Activated T-helper 2 cell treated with anti-CD3 and anti-CD28 coated beads, Interferon-gamma antibody, Interleukin-2, Interleukin-4, amounts not matched to agents 10 μg/mL and 5 μg/mL and 100 μg/mL, durations not matched to agents 14 hours and 24 hours and 36 hours (primary cell): ENCODE data around the gene DHRS12. TPM values are rescaled to one million over a fixed set of nuclear protein-coding genes. Genes with fewer than 3 reads are reported as not detected.

Experiments
- DNase-seq: peaks from one replicate; pipeline ENCODE4 v3.0.0; 2021; ENCODE audit warnings: low spot score
- H3K27ac Mint-ChIP-seq: one replicate; pipeline ENCODE4 v1.8.0; 2021; ENCODE audit warnings: mixed read lengths
- H3K27me3 Mint-ChIP-seq: one replicate; pipeline ENCODE4 v1.8.0; 2021; ENCODE audit warnings: low read depth, mixed read lengths
- H3K36me3 Mint-ChIP-seq: one replicate; pipeline ENCODE4 v1.8.0; 2021; ENCODE audit warnings: low read depth, mixed read lengths
- H3K4me1 Mint-ChIP-seq: one replicate; pipeline ENCODE4 v1.8.0; 2021; ENCODE audit warnings: low read depth, mixed read lengths
- H3K4me3 Mint-ChIP-seq: one replicate; pipeline ENCODE4 v1.8.0; 2021; ENCODE audit warnings: low read depth, mild to moderate bottlenecking, moderate library complexity, mixed read lengths
- H3K9me3 Mint-ChIP-seq: one replicate; pipeline ENCODE4 v1.8.0; 2021; ENCODE audit warnings: mixed read lengths
- intact Hi-C: fragments of 100-400 bp; cut with micrococcal nuclease; formaldehyde crosslinking; loops from one replicate; pipeline ENCODE4 v1.15.1; 2023
- total RNA-seq: library from RNA; stranded (reverse); gene quantifications from 2 replicates; pipeline ENCODE4 v1.2.3, GENCODE V29; 2022

Gene DHRS12
- total RNA-seq, 1 donor from 2014 or later: 3.1 TPM

DNA sequence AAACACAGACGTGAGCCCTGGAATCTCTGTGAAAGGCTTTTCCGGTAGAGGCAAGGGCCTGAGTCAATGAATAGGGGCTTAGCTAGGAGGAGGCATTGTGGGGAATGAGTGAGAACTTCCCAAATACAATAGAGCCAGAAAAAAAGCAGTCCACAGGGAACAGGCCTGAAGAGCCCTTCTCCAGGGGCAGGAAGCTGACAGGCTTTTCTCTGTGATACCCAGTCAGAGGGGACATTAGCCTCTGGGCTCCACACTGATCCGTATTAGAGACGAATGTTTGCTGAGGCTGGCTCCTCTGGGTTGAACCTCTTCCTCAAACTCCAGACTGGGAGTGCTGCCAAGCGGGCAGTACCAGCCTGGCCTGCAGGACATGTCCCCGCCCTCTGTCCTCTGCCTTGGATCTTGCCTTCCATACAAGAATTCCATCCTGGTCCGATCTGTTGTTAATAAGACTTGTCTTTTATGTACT lies 2.3 kb downstream of the DHRS12 start:
- Mint-ChIP-seq H3K4me3 (peak overlapping the region; percentile 87), H3K27ac (peak overlapping the region; percentile 98), H3K36me3 (no peaks in the 10 kb centered on the region), H3K4me1 (peaks cover 33% of the 10 kb centered on the region), H3K9me3 (no peaks in the 10 kb centered on the region), H3K27me3 (peaks cover 4% of the 10 kb centered on the region)
- intact Hi-C loops: loop anchor here (2.0 to 10.0 kb wide), 6 partner anchors 63 to 679 kb away; partner anchors contain the start of genes ALG11, ATP7B, CKAP2 and FAM124A
- no peak for DNase-seq

DNA sequence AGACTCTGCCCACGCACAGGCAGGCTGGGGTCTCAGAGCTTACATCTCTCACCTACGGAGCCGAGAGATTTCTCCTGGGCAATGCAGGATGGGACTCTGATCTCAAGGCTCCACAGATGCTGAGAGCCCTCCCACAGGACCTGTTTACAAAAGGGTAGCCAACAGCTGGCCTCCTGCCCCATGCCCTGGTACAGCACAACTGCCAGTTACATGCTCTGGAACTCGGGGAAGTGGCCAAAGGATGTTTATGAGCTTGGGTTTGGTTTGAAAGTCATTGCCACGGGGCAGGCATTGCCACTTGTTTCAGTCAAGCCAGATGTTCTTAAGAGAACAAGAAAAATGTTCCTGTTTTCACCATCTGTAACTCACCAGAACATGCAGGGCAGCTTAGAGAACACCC lies 3.5 kb downstream of the DHRS12 start:
- intact Hi-C loops: loop anchor here (5.0 to 10.0 kb wide), 4 partner anchors 186 to 654 kb away; partner anchors contain the start of genes ALG11, ATP7B, CKAP2 and FAM124A
- peaks cover 33% of the 10 kb centered on the region for H3K4me1 Mint-ChIP-seq
- H3K27ac Mint-ChIP-seq: no peak overlapping the region
- peaks cover 4% of the 10 kb centered on the region for H3K27me3 Mint-ChIP-seq
- H3K36me3 Mint-ChIP-seq: no peaks in the 10 kb centered on the region
- H3K9me3 Mint-ChIP-seq: no peaks in the 10 kb centered on the region
- no peak overlapping the region for H3K4me3 Mint-ChIP-seq
- DNase-seq: no peak

DNA sequence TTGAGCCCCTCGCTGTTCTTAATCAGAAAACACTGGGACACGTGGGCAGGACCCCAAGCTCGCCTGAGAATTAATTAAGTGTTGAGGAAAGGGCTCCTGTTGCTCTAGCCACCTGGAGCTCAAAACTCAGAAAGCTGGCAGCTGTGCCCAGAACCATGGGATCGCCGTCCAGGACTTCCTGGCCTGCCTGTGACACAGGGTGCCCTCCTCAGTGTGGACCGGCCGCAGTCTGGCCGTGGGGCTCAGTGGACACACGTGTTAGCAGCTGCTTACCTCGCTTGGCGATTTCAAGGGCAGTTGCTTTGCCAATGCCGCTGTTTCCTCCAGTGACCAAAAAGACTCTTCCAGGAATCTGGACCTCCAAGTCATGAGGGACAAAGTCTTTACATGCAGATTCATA lies 4.7 kb downstream of the DHRS12 start:
- Mint-ChIP-seq H3K36me3 (no peaks in the 10 kb centered on the region), H3K4me3 (no peak overlapping the region), H3K27me3 (peaks cover 4% of the 10 kb centered on the region), H3K27ac (no peak overlapping the region), H3K4me1 (peaks cover 22% of the 10 kb centered on the region), H3K9me3 (no peaks in the 10 kb centered on the region)
- intact Hi-C loops: no loop called here
- no peak for DNase-seq

DNA sequence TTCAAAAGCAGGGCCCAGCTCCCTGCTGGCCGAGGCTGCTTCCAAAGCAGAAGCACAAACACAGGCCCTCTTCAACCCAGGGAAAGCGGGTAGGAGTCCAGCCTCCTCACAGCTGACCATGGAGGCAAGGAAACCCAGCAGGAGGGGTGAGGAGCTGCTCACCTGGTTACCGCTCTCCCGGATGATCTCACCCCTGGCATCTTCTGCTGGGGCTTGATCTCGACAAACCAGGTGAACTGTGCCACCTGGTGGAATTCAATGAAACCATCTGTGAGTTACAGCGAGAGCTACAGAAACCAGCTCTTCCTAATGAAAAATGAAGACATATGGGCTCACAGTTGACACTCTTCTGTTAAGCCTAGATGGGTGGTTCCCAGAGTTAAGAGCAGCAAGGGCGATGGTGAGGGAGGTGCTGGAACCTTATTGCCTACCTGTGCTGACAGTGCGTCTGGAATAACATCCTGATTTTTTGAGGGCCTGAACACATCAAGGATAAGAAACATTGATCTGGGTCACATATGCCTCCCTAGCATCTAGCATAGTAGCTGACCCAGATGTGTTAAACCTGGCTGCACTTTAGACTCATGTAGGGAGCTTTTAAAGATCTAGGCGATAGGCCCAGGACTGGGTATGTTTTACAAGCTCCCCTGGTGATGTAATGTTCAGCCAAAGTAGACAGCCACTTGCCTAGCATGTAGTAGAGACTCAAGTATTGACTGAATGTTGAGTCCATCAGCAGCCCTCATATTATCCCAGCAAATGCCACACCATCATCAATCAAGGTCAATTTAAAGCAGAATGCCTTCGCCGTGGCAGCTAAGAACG lies 6.1 kb downstream of the DHRS12 start:
- intact Hi-C loops: loop anchor here (1.0 to 2.0 kb wide), 2 partner anchors 213 to 363 kb away; no protein-coding TSS in a partner anchor
- DNase-seq: peak; percentile 47
- H3K36me3 Mint-ChIP-seq: peaks cover 2% of the 10 kb centered on the region
- peaks cover 26% of the 10 kb centered on the region for H3K4me1 Mint-ChIP-seq
- H3K4me3 Mint-ChIP-seq: no peak overlapping the region
- H3K27ac Mint-ChIP-seq: no peak overlapping the region
- H3K27me3 Mint-ChIP-seq: peaks cover 4% of the 10 kb centered on the region
- no peaks in the 10 kb centered on the region for H3K9me3 Mint-ChIP-seq

DNA sequence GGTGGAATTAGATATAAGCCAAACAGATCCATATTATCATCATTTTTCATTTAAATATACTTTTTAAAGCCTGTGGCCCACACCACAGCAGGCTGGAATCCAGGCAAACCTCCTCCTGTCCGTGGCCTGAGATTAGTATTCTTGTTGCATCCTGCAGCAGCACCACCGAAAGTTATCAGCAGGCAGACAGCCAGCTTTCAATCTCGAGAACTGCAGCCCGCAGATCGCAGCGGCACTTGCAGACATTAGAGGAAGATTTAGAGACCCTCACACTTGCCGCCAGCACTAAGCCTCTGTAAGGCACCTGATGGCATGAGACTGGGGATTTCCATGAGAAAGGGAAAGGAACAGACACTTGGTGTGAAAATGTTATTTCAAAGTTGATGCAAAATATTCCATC lies 7.4 kb downstream of the DHRS12 start:
- intact Hi-C loops: loop anchor here (2.0 kb wide), 1 partner anchor 362 kb away; no protein-coding TSS in a partner anchor
- Mint-ChIP-seq H3K4me3 (no peak overlapping the region), H3K27ac (no peak overlapping the region), H3K4me1 (peaks cover 14% of the 10 kb centered on the region), H3K36me3 (peaks cover 3% of the 10 kb centered on the region), H3K27me3 (peaks cover 4% of the 10 kb centered on the region), H3K9me3 (no peaks in the 10 kb centered on the region)
- no peak for DNase-seq

DNA sequence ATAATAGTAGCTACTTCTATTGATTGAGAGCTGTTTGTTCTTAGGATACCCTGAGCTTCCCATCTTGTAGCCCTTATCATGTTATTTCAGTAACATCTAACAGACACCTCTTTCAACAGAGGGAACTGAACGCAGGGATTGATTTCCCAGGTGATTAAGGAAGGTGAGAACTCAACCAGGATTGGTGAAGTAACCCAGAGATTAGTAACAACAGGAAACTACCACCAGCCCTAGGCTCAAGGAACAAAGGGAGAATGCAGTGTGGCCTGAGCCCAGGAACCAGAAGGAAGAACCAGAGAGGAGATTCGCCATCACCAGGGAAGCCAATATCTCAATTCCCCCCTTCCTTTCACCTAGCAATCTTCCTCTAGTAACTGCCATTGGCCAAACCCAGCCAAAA lies 8.5 kb downstream of the DHRS12 start:
- Mint-ChIP-seq H3K27ac (no peak overlapping the region), H3K36me3 (peaks cover 3% of the 10 kb centered on the region), H3K9me3 (no peaks in the 10 kb centered on the region), H3K4me1 (peaks cover 12% of the 10 kb centered on the region), H3K4me3 (no peak overlapping the region), H3K27me3 (peaks cover 4% of the 10 kb centered on the region)
- intact Hi-C loops: no loop called here
- no peak for DNase-seq

DNA sequence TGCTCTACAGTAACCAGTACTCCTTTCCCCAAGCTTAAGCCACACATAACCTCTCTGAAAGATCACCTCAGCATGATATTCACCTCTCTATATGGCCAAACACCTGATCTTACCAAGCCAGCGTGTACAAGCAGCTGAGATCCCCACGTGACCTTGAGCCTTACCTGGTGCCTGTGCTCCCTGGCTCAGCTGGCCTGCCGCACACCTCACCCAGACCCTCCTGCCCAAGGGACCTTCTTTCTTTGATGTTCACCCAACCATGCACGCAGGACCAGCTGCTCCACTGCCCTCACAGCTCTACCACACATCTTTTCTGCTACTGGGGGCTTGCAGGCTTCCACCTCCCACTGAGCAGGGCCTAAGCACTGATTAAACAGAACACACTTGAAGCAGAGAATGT lies 9.0 kb downstream of the DHRS12 start:
- DNase-seq: no peak
- H3K9me3 Mint-ChIP-seq: no peaks in the 10 kb centered on the region
- H3K4me3 Mint-ChIP-seq: no peak overlapping the region
- H3K4me1 Mint-ChIP-seq: peaks cover 12% of the 10 kb centered on the region
- intact Hi-C loops: no loop called here
- H3K27me3 Mint-ChIP-seq: peaks cover 4% of the 10 kb centered on the region
- peaks cover 3% of the 10 kb centered on the region for H3K36me3 Mint-ChIP-seq
- no peak overlapping the region for H3K27ac Mint-ChIP-seq

DNA sequence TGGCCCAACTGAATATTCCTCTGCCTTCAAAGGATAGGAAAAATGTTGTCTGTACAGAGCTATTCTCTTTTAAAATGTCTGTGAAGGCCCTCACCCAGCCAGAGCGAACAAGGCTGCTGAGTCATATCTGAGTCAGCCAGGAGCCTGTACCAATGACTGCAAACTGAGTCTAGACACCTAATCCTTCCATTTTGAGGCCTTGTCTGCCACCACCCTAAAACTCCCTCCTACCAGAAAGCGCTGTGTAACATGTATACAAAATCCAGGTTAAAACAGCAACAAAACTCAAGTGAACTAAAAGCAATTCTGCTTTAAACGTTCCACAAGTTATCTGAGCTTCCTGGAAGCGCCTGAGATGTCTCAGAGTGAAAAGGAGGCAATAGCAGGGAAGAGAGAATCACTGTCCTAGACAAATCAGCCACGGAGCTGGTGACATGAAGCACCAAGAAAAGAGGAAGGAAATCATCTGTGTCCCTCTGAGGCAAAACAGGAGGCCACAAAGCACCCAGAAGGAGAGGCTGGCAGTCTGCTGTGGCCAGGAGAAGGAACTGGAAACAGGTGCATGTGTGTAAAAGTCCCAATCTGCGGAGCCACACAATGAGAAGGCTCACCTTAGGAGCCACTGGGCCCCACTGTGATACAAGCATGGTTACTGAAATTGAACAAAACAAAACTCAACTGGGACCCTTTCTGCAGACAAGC lies 10.2 kb downstream of the DHRS12 start:
- Mint-ChIP-seq H3K4me3 (no peak overlapping the region), H3K9me3 (no peaks in the 10 kb centered on the region), H3K36me3 (peaks cover 3% of the 10 kb centered on the region), H3K4me1 (peaks cover 12% of the 10 kb centered on the region), H3K27ac (peak overlapping the region; percentile 40), H3K27me3 (no peaks in the 10 kb centered on the region)
- intact Hi-C loops: no loop called here
- DNase-seq: no peak

DNA sequence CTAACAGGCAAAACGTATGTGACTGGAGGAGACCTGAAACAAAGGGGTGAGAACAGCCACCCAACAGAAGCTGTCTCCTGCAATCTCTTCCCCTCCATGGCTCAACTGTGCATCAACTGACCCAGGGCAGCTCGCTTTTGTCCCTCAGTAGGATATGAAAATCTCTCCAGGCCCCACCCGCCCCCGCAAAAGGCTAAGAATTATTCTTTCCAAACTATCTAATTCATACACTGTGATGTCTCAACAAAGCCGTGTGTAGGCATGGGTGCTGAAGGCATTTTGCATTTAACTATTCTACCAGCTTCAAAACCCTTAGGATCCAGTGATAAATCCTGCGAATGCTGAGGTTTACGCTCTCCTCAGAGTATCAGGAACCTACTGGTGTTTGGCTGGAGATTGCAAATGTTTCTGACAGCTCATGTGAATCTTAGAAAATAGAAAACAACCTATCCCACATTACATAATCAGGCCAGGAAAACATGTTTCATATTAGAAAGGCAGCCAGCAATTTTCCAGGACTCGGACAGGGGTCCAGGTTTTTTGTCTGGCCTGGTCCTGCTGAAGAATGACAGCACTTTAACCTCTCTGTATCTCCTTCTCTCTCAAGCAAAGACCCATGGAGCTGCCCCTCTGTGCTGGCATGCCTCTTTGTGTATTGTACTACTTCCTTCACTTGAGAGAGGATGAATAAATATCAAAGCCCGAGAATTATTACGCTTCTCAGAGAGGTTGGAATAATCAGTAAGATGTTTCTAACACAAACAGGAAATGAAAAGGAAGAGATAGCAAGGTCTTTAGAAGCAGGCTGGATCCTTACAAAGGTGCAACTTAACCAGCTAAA lies 17.3 kb downstream of the DHRS12 start:
- H3K9me3 Mint-ChIP-seq: no peaks in the 10 kb centered on the region
- intact Hi-C loops: no loop called here

DNA sequence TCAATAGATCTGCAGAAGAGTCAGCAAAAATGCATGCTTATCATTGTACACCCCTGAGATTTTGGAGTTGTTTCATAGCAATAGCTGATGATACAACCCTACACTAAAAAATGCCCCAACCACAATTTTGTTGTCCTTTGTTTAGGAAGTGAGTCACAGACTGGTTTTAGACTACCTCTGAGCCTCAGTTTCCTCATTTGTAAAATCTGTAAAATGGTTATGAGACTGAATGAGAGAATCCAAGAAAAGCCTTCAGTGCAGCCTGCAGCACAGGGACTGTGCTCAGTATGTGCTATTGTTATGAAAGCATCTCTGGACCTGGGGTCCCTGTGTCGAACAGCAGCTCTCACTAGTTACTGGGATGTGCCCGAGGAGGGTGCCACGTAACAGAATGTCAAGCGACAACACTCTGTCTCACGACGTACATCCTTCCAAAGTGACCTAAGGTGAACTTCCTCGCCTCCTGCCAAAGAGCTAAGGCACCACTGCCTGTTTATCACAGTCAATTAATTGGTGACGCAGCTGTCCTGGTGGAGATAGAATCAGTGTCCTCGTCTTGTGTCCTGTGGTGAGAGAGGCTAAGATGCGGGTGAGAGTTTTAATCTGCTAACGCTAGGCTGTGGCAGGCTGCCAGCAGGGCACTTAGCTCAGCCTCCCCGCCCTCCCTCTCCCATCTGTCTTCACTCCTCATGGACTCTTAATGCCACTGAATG lies 18.1 kb downstream of the DHRS12 start:
- H3K27ac Mint-ChIP-seq: no peak overlapping the region
- no peaks in the 10 kb centered on the region for H3K27me3 Mint-ChIP-seq
- no peak overlapping the region for H3K4me3 Mint-ChIP-seq
- no peaks in the 10 kb centered on the region for H3K9me3 Mint-ChIP-seq
- intact Hi-C loops: no loop called here
- peaks cover 10% of the 10 kb centered on the region for H3K4me1 Mint-ChIP-seq
- no peak for DNase-seq
- no peaks in the 10 kb centered on the region for H3K36me3 Mint-ChIP-seq

More for the DNA sequence above, 17.3 kb downstream of the DHRS12 start:
- DNase-seq: no peak
- H3K36me3 Mint-ChIP-seq: no peaks in the 10 kb centered on the region
- no peak overlapping the region for H3K27ac Mint-ChIP-seq
- H3K27me3 Mint-ChIP-seq: no peaks in the 10 kb centered on the region
- peaks cover 10% of the 10 kb centered on the region for H3K4me1 Mint-ChIP-seq
- H3K4me3 Mint-ChIP-seq: no peak overlapping the region

DNA sequence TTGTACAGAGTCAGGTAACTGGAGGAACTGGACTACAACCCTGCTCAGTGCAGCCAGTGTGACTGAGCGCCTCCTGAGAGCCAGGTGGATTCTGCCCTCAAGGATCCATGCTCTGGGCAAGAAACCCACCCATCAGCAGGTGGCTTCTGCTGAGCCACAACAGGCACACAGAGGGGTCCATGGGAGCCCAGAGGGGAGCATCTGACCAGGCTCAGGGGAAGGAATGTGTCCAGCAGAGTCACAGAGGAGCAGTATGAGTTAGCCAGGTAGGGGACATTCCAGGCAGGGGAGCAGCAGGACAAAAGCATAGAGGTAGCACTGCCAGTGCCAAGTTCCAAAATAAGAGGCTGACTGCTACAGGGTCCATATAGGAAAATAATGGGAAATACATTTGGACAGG lies 19.9 kb downstream of the DHRS12 start:
- H3K4me3 Mint-ChIP-seq: no peak overlapping the region
- intact Hi-C loops: no loop called here
- H3K9me3 Mint-ChIP-seq: no peaks in the 10 kb centered on the region
- peaks cover 10% of the 10 kb centered on the region for H3K4me1 Mint-ChIP-seq
- no peak for DNase-seq
- no peak overlapping the region for H3K27ac Mint-ChIP-seq
- H3K27me3 Mint-ChIP-seq: no peaks in the 10 kb centered on the region
- no peaks in the 10 kb centered on the region for H3K36me3 Mint-ChIP-seq
